Activated naive CD4-positive, alpha-beta T cell treated with anti-CD3 and anti-CD28 coated beads, Interleukin-2, amount 10 ng/mL, durations not matched to agents 7 days and 5 days (primary cell): ENCODE measurements around the gene MAFB.

ENCODE experiments used
- CTCF ChIA-PET: fragments of 350-600 bp; sonication (Branson Sonifier 250); formaldehyde crosslinking; loops from one replicate; lab custom pipeline; 2021; ENCODE audit warnings: antibody characterized with exemption; lab: Charles Lee
- DNase-seq: peaks from one replicate; pipeline ENCODE4 v3.0.0-alpha.2; 2020
- H3K27ac Mint-ChIP-seq: one replicate; pipeline ENCODE4 v1.8.0; 2021; ENCODE audit warnings: mild to moderate bottlenecking, moderate library complexity, mixed read lengths
- H3K27me3 Mint-ChIP-seq: one replicate; pipeline ENCODE4 v1.8.0; 2021; ENCODE audit warnings: mild to moderate bottlenecking, mixed read lengths
- H3K36me3 Mint-ChIP-seq: one replicate; pipeline ENCODE4 v1.8.0; 2021; ENCODE audit warnings: mixed read lengths
- H3K4me1 Mint-ChIP-seq: one replicate; pipeline ENCODE4 v1.8.0; 2021; ENCODE audit warnings: mixed read lengths
- H3K4me3 Mint-ChIP-seq: one replicate; pipeline ENCODE4 v1.8.0; 2021; ENCODE audit warnings: mild to moderate bottlenecking, moderate library complexity, mixed read lengths
- H3K9me3 Mint-ChIP-seq: one replicate; pipeline ENCODE4 v1.8.0; 2021; ENCODE audit warnings: mixed read lengths

The MAFB gene

DNA sequence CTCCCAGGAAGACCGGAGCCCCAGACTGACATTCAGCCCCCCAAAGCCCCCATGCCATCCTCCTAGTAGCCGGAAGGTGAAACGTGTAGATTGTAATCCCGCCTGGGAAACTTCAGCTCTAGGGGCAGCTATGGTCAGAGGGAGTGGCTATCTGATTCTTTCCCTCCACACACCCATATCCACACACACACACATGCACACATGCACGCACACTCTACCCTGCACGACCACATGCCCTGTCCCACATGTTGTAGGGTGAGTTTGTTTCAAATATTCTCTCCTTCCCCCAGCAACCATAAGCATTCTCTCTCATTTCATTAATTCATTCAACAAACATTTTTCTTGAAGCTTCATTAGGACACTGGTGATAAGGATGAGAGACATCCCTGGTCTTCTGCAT, 42.2 kb downstream of the MAFB start:
- Mint-ChIP-seq H3K27ac (no peak overlapping the region), H3K36me3 (no peaks in the 10 kb centered on the region), H3K4me1 (no peaks in the 10 kb centered on the region), H3K27me3 (no peaks in the 10 kb centered on the region), H3K4me3 (no peak overlapping the region), H3K9me3 (no peaks in the 10 kb centered on the region)
- no peak for DNase-seq
- CTCF ChIA-PET: no interaction called here

DNA sequence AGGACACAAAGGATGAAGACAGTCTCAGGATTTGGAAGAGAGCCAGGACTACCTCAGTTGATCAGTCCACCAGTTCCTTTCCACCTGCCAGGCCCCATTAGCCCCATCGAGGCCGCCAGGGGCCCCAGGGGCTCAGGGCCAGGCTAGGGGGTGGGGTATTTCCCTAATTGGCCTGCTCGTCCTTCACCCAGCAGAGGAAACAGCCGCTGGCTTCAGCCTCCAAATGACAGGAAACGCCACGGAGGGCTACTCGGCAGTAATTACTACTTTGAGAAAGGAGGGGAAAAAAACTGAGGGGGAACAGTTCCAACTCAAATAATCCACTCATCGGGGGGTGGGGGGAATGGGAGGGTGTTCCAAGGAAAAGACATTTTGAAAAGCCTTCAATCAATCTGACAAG, 42.7 kb downstream of the MAFB start:
- no peak for DNase-seq
- no peaks in the 10 kb centered on the region for H3K9me3 Mint-ChIP-seq
- H3K36me3 Mint-ChIP-seq: no peaks in the 10 kb centered on the region
- no peaks in the 10 kb centered on the region for H3K4me1 Mint-ChIP-seq
- no peak overlapping the region for H3K27ac Mint-ChIP-seq
- no peaks in the 10 kb centered on the region for H3K27me3 Mint-ChIP-seq
- CTCF ChIA-PET: no interaction called here
- no peak overlapping the region for H3K4me3 Mint-ChIP-seq

DNA sequence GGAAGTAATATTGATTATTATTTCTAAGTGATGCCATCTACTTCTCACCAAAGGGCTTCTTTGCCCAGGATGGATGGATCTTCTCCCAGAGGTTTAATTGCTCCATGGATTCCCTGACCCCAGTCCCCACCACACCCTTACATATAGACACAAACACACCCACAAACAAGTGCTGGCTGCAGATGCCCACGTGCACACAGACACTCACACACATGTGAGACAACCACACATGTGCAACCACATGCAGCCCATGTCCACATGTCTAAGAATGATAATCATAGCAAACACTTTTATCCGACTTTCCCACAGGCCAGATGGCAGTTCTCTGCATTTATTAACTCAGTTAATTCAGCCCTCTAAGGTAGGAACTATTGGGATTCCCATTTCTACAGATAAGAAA, 44.2 kb downstream of the MAFB start:
- no peak for DNase-seq
- H3K36me3 Mint-ChIP-seq: no peaks in the 10 kb centered on the region
- H3K4me1 Mint-ChIP-seq: no peaks in the 10 kb centered on the region
- H3K4me3 Mint-ChIP-seq: no peak overlapping the region
- H3K27ac Mint-ChIP-seq: no peak overlapping the region
- CTCF ChIA-PET: no interaction called here
- H3K9me3 Mint-ChIP-seq: no peaks in the 10 kb centered on the region
- H3K27me3 Mint-ChIP-seq: no peaks in the 10 kb centered on the region

DNA sequence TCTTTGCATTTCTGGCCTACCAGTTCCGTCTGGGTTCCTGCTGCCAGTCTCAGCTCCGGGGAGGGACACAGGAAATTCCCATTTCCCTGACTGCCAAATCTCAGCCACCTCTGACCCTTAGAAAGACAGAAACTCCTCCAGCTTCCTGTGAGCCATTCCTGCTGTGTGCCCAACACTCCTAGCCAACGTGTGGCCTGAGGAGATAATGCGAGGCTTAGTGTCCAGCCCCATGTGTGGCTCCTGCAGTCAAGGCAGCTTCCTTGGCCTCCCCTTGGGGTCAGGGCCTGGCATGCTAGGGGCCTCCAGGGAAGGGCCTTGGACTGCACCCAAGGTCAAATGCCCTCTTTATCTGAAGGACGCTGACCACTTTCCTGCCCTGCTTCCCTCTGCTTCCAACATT, 45.1 kb downstream of the MAFB start:
- Mint-ChIP-seq H3K4me3 (no peak overlapping the region), H3K27me3 (no peaks in the 10 kb centered on the region), H3K36me3 (no peaks in the 10 kb centered on the region), H3K4me1 (no peaks in the 10 kb centered on the region), H3K27ac (no peak overlapping the region), H3K9me3 (no peaks in the 10 kb centered on the region)
- no peak for DNase-seq
- CTCF ChIA-PET: no interaction called here

DNA sequence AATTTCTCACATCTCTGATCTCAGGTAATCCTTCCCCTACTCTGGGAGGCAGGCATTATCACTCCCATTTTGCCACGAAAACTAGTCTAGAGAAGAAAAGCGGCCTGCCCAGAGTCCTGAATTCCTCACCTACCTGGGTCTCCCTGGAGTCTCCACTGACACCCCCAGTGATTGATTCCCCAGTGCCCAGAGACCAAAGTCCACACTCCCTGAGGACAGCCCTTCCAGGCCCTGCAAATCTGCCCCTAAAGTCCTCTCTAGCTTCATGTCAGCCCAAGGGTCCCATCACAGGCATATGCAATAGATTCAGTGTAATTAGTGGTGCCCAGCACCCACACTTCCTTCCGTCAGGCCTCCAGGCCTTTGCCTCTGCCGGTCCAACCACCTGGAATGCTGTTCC, 47.2 kb downstream of the MAFB start:
- H3K9me3 Mint-ChIP-seq: no peaks in the 10 kb centered on the region
- H3K27me3 Mint-ChIP-seq: no peaks in the 10 kb centered on the region
- no peaks in the 10 kb centered on the region for H3K36me3 Mint-ChIP-seq
- CTCF ChIA-PET: no interaction called here
- H3K4me1 Mint-ChIP-seq: no peaks in the 10 kb centered on the region
- no peak overlapping the region for H3K27ac Mint-ChIP-seq
- H3K4me3 Mint-ChIP-seq: no peak overlapping the region
- no peak for DNase-seq

DNA sequence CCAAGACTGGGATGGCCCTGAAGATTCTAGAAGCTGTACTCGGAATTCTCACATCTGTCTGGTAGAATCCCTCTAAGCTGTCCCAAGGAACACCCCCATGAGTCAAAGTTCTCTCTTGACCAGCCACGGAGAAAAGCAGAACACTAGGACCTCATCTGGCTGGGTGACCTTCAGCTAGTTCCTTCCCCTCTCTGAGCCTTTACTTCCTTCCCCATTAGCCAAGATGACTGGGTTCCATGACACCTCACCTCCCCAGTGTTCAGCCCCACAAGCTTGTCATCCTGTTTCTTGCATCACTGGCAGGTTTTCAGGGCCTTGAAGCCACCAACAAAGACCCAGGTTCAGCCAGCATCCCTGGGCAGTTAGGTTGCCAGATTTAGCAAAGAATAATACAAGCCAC, 47.8 kb downstream of the MAFB start:
- DNase-seq: no peak
- Mint-ChIP-seq H3K27me3 (no peaks in the 10 kb centered on the region), H3K4me3 (no peak overlapping the region), H3K9me3 (no peaks in the 10 kb centered on the region), H3K36me3 (no peaks in the 10 kb centered on the region), H3K27ac (no peak overlapping the region), H3K4me1 (no peaks in the 10 kb centered on the region)
- CTCF ChIA-PET: no interaction called here

DNA sequence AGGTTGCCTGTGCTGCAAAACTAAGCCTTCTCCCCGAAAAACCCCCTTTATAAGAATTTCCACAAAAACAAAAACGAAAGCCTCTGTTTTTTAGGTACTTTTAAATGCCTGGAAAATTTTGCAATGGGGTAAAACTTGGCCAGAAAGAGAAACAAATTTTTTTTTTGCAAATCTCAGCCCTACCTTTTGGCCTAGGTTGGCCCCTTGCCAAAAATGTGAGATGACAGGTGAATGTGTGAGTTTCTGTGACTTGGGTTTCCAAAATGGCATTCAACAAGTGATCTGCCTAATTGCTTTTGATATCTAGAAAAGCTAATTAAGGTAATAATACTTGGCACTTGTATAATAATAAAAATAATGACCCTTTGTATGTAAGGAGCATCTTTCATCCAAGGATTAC, 48.4 kb downstream of the MAFB start:
- Mint-ChIP-seq H3K36me3 (no peaks in the 10 kb centered on the region), H3K9me3 (no peaks in the 10 kb centered on the region), H3K27ac (no peak overlapping the region), H3K27me3 (no peaks in the 10 kb centered on the region), H3K4me3 (no peak overlapping the region), H3K4me1 (no peaks in the 10 kb centered on the region)
- CTCF ChIA-PET: no interaction called here
- DNase-seq: no peak

DNA sequence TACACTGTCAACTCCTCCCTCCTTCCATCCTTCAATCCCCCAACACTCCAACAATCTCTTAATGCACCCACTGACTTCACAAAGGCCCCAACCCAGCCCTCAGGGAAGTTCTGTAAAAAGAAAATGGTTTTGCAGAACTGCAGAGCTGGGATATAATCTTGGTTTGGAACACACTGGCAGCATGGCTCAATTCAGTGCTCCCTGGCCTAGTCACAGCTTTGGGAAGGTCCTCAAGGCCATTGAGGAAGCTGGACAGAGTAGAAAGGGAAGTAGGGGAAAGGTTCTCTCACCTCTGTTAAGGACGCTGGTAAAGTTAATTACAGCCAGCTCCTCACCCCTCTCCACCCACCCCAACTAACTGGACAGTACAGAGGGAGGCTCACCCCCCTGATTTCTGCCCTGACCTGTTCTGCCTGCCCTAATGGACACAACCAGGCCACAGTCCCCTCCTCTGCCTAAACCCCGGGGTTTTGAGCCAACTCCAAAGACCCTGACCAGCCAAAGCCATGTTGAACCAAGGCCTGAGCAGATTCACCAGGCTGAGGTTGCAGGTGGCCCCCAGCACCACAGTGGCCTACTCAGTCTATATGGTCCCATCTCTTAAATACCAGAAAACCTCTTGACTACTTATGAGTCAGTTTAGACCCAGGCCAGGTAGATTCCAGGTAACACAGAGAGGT, 49.2 kb downstream of the MAFB start:
- Mint-ChIP-seq H3K9me3 (no peaks in the 10 kb centered on the region), H3K36me3 (no peaks in the 10 kb centered on the region), H3K4me1 (no peaks in the 10 kb centered on the region), H3K27me3 (no peaks in the 10 kb centered on the region), H3K4me3 (no peak overlapping the region), H3K27ac (no peak overlapping the region)
- CTCF ChIA-PET: no interaction called here
- DNase-seq: no peak

DNA sequence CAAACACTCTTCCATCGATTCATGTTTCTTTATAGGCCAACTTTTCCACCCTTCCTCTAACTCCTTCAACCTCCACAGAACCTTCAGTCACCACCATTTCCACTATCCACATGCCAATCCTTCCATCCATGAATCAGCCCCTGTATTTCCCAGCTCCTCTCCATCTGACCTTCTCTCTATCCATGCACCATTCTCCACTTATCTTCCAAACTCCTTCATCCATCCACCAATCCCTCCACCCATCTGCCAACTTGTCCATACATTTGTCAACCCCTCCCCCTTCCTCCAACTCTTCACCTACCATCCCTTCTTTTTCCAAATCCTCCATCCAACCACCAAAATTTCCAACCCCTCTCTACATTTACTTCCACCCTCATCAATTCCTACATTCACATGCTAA, 49.9 kb downstream of the MAFB start:
- Mint-ChIP-seq H3K4me3 (no peak overlapping the region), H3K9me3 (no peaks in the 10 kb centered on the region), H3K27ac (no peak overlapping the region), H3K4me1 (no peaks in the 10 kb centered on the region), H3K36me3 (no peaks in the 10 kb centered on the region), H3K27me3 (no peaks in the 10 kb centered on the region)
- CTCF ChIA-PET: no interaction called here
- no peak for DNase-seq

DNA sequence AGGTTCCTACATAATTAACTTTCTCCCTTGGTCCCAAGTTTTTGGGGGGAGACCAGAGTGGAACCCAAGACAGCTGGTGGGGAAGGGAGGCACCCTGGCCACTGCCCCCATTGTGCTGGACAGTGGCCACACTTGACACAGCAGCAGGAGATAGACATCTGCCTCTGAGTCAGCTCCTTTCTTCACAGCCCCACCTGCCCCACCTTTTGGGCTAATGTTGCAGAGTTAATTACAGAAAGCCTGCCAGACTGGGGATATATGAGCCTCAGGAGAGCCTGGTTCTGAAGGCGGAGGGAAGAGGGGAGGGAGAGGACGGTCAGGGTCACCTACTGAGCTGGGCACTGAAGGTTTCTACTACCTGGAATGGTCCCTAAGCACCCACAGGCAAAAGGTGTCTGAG, 50.6 kb downstream of the MAFB start:
- H3K4me1 Mint-ChIP-seq: no peaks in the 10 kb centered on the region
- no peaks in the 10 kb centered on the region for H3K27me3 Mint-ChIP-seq
- H3K9me3 Mint-ChIP-seq: no peaks in the 10 kb centered on the region
- H3K4me3 Mint-ChIP-seq: no peak overlapping the region
- H3K36me3 Mint-ChIP-seq: no peaks in the 10 kb centered on the region
- DNase-seq: no peak
- H3K27ac Mint-ChIP-seq: no peak overlapping the region
- CTCF ChIA-PET: no interaction called here

DNA sequence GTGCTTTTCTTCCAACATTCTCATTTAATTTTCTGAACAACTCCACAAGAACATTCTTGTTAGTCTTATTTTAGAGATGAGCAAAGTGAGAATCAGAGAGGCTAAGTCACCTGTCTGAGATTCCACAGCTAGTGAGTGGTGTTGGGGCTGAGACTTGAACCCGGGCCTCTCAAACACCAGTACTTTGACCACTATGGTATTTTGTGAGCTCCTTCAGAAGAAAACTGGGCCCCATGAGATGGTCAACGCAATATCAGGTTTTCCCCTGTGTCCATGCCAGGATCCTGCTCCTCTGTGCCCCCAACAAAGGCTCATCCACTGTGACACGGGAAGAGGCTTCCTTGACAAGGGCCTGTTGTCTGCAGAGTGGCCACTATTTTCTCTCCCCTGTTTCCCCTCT, 51.9 kb downstream of the MAFB start:
- no peak for DNase-seq
- H3K27me3 Mint-ChIP-seq: no peaks in the 10 kb centered on the region
- H3K27ac Mint-ChIP-seq: no peak overlapping the region
- no peaks in the 10 kb centered on the region for H3K9me3 Mint-ChIP-seq
- H3K4me1 Mint-ChIP-seq: no peaks in the 10 kb centered on the region
- CTCF ChIA-PET: no interaction called here
- no peak overlapping the region for H3K4me3 Mint-ChIP-seq
- no peaks in the 10 kb centered on the region for H3K36me3 Mint-ChIP-seq

DNA sequence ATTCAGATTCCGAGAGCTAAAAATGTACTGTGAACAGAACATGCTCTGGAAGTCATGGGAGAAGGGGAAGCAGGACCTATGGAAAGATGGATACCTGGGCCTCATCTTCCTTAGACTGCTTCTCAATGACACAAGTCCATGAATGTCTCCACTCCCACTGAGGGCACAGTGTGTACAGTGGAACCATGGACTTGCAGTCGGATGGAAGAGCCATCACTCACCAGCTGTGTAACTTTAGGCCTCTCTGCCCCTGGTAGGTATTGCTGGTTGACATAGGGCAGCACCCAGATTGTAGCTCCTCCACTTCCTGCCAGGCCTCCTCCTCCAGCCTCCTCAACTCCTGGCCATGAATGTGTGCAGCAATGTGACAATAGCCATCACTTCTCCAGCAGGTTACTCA, 52.5 kb downstream of the MAFB start:
- Mint-ChIP-seq H3K27ac (no peak overlapping the region), H3K9me3 (no peaks in the 10 kb centered on the region), H3K36me3 (no peaks in the 10 kb centered on the region), H3K4me3 (no peak overlapping the region), H3K27me3 (no peaks in the 10 kb centered on the region), H3K4me1 (no peaks in the 10 kb centered on the region)
- no peak for DNase-seq
- CTCF ChIA-PET: no interaction called here

DNA sequence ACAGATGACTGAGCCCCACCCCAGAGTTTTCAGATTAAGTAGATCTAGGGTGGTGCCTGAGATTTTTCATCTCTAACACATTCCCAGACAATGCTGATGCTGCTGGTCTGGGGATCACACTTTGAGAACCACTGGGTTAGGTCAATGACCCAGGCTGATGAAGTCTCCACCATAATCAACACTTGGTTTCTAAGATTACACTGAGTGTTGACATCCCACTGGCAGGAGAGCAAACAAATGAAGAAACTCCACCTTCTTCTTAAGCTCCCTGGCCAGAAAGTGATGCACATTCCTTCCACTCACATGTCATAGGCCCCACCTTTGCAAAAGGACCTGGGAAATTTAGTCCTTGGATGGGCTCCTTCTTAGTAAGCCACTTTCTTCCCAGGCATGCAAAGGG, 53.1 kb downstream of the MAFB start:
- no peak overlapping the region for H3K27ac Mint-ChIP-seq
- H3K4me3 Mint-ChIP-seq: no peak overlapping the region
- no peaks in the 10 kb centered on the region for H3K4me1 Mint-ChIP-seq
- CTCF ChIA-PET: no interaction called here
- no peaks in the 10 kb centered on the region for H3K9me3 Mint-ChIP-seq
- DNase-seq: no peak
- no peaks in the 10 kb centered on the region for H3K27me3 Mint-ChIP-seq
- no peaks in the 10 kb centered on the region for H3K36me3 Mint-ChIP-seq
